Measurements from ENCODE around the gene IL1RAPL1.

GRCh38 chrX:29155286-29155685 is 568.0 kb downstream of the IL1RAPL1 start:
- TF ChIP-seq CTCF (IDR thresholded peaks at IDR 0.05) (no peak), POLR2A (IDR thresholded peaks at IDR 0.05) (no peak)

All from breast epithelium (tissue), 3 donors.